ENCODE measurements around the gene MRPL48.

MRPL48 gene

GRCh38 chr11:73889536-73889935 lies 101.9 kb downstream of the MRPL48 start:
- Histone ChIP-seq H3K4me3 (ENCODE audit: low read depth in 1 of 2, low read length in 1 of 2) (no peak overlapping the region), H3K27me3 (no peaks in the 10 kb centered on the region), H3K9me3 (no peaks in the 10 kb centered on the region), H3K27ac (no peak overlapping the region), H3K36me3 (peaks cover 44% of the 10 kb centered on the region), H3K4me1 (ENCODE audit: control insufficient read depth in 1 of 2, insufficient read depth in 1 of 2, low read depth in 1 of 2, low read length in 1 of 2) (no peaks in the 10 kb centered on the region)
- no peak for TF ChIP-seq CTCF (IDR thresholded peaks at IDR 0.05)

- no peak overlapping the region for H3K4me3 ChIP-seq (ENCODE audit: low read depth in 1 of 2, low read length in 1 of 2)
- H3K27ac ChIP-seq, result no peak overlapping the region
- no peaks in the 10 kb centered on the region for H3K9me3 ChIP-seq
- no peaks in the 10 kb centered on the region for H3K27me3 ChIP-seq
- H3K4me1 ChIP-seq (ENCODE audit: control insufficient read depth in 1 of 2, insufficient read depth in 1 of 2, low read depth in 1 of 2, low read length in 1 of 2), result no peaks in the 10 kb centered on the region
- TF ChIP-seq CTCF (IDR thresholded peaks at IDR 0.05), result no peak
- peaks cover 39% of the 10 kb centered on the region for H3K36me3 ChIP-seq
These were observed 105.4 kb downstream of the MRPL48 start for GRCh38 chr11:73893041-73893440.

- H3K9me3 ChIP-seq, result no peaks in the 10 kb centered on the region
- no peak overlapping the region for H3K4me3 ChIP-seq (ENCODE audit: low read depth in 1 of 2, low read length in 1 of 2)
- H3K36me3 ChIP-seq, result peaks cover 29% of the 10 kb centered on the region
- no peaks in the 10 kb centered on the region for H3K27me3 ChIP-seq
- no peak for TF ChIP-seq CTCF (IDR thresholded peaks at IDR 0.05)
- no peak overlapping the region for H3K27ac ChIP-seq
- H3K4me1 ChIP-seq (ENCODE audit: control insufficient read depth in 1 of 2, insufficient read depth in 1 of 2, low read depth in 1 of 2, low read length in 1 of 2), result no peaks in the 10 kb centered on the region
These were observed 107.2 kb downstream of the MRPL48 start for GRCh38 chr11:73894725-73895335.

- no peaks in the 10 kb centered on the region for H3K27me3 ChIP-seq
- no peak overlapping the region for H3K27ac ChIP-seq
- H3K4me3 ChIP-seq (ENCODE audit: low read depth in 1 of 2, low read length in 1 of 2), result no peak overlapping the region
- H3K36me3 ChIP-seq, result peaks cover 14% of the 10 kb centered on the region
- TF ChIP-seq CTCF (IDR thresholded peaks at IDR 0.05), result no peak
- H3K9me3 ChIP-seq, result no peaks in the 10 kb centered on the region
- peaks cover 4 to 5% of the 10 kb centered on the region in 2 experiments for H3K4me1 ChIP-seq (ENCODE audit: control insufficient read depth in 1 of 2, insufficient read depth in 1 of 2, low read depth in 1 of 2, low read length in 1 of 2)
These were observed 114.6 kb downstream of the MRPL48 start for GRCh38 chr11:73902303-73902702.

GRCh38 chr11:73907191-73907590 lies 119.5 kb downstream of the MRPL48 start:
- Histone ChIP-seq H3K36me3 (peaks cover 12% of the 10 kb centered on the region), H3K4me1 (ENCODE audit: control insufficient read depth in 1 of 2, insufficient read depth in 1 of 2, low read depth in 1 of 2, low read length in 1 of 2) (peaks cover 9 to 12% of the 10 kb centered on the region in 2 experiments), H3K9me3 (no peaks in the 10 kb centered on the region), H3K27ac (peak overlapping the region; percentile 75), H3K4me3 (ENCODE audit: low read depth in 1 of 2, low read length in 1 of 2) (no peak overlapping the region), H3K27me3 (no peaks in the 10 kb centered on the region)
- peak; percentile 41 for TF ChIP-seq CTCF (IDR thresholded peaks at IDR 0.05)
